HL-60/S4 treated with phorbol 12-myristate 13-acetate at 8.2 ng/mL for 4 days and 3 days (cell line): Measurements from ENCODE around the gene RPS19BP1.
"Not testable (repeated sequence)": the region's sequence is repeated elsewhere in the genome, so short reads cannot be mapped to it uniquely, and the experiment has no call there.

Source experiments
- in situ Hi-C: fragments of 300-500 bp; cut with MboI; formaldehyde crosslinking; loops from 2 replicates; pipeline ENCODE4 v1.15.0; 2022; ENCODE audit warnings: low sequenced_read_pairs

Gene RPS19BP1

DNA sequence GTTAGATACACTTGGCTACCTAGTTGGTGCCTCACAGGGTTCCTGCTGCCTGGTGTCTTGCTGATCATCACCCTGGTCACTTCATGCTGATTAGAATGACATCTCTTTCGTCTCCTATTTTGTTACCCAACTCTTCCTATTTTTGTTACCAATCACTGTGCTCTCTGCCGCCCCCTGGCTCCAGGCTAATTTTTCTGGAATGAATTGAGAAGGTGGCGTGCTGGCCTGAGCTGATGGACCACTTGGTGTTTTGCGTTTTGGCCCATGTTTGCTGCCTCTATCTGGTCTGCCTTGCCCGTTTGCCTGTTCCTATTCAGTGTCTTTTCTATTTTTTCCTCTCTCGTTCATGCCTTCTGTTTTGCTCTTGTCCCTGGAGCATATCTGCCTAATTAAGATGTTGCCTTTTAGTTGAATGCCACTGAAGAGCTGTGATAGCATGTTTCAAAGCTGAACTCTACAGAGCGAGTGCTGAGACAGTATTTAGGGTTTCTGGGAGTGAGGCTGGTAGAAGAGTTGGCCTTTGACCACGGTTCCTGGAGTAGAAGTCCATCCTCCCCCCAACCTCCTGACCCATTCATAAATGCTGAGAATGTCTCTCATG is 18.1 kb downstream of the RPS19BP1 start:
- in situ Hi-C loops = no loop called here

DNA sequence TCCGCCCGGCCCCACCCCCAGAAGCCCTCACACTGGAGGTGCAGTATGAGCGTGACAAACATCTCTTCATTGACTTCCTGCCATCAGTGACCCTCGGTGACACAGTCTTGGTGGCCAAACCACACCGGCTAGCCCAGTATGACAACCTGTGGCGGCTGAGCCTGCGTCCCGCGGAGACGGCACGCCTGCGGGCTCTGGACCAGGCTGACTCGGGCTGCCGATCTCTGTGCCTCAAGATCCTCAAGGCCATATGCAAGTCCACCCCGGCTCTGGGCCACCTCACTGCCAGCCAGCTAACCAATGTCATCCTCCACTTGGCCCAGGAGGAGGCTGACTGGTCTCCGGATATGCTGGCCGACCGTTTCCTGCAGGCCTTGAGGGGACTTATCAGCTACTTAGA is 18.8 kb downstream of the RPS19BP1 start:
- in situ Hi-C loops = no loop called here

DNA sequence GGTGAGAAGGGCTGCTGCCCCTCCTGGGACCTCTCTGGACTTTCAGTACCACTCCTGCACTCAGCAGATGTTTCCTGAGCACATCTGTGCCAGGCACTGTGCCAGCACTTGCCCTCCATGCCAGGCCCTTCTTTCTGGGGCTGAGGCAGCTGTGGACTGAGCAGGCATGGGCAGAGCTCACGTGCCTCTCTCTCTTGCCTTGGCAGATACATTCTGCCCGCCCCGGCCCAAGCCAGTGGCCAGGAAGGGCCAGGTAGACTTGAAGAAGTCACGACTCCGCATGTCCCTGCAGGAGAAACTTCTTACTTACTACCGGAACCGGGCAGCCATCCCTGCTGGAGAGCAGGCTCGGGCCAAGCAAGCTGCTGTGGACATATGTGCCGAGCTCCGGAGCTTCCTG is 20.5 kb downstream of the RPS19BP1 start:
- in situ Hi-C loops = no loop called here

DNA sequence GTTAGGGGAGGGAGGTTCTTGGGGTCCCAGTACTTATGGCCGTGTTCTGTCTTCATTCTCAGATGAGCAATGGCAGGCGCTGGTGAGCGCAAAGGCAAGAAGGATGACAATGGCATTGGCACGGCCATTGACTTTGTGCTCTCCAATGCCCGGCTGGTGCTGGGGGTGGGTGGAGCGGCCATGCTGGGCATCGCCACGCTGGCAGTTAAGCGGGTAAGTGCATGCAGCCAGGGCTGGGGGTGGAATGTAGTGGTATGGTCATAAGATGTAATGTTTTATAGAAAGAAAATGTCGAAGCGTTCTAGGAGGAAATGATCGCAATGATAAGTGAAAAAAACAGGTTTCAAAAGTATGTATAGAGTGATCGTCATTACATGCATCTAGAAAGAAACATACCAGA is 21.3 kb downstream of the RPS19BP1 start:
- in situ Hi-C loops = no loop called here

DNA sequence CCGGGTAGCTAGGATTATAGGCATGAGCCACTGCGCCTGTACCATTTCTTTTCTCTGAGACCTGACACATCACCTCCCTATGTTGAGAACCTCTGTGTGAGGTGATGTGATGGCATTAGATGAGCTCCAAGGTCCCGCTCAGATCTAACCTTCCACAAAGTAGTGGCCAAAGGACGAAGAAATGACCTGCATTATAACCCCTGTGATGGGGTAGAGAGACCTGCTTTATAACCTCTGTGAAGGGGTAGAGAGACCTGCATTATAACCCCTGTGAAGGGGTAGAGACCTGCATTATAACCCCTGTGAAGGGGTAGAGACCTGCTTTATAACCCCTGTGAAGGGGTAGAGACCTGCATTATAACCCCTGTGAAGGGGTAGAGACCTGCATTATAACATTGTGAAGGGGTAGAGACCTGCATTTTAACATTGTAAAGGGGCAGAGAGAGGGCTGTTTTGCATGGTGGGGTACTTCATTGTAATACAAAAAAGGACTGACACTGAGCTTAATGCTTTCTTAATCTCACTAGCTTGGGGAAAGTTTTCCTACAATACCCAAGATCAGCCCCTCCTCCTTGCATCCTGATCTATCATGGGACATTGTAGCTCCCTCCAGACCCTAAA is 21.9 kb downstream of the RPS19BP1 start:
- in situ Hi-C loops = no loop called here

DNA sequence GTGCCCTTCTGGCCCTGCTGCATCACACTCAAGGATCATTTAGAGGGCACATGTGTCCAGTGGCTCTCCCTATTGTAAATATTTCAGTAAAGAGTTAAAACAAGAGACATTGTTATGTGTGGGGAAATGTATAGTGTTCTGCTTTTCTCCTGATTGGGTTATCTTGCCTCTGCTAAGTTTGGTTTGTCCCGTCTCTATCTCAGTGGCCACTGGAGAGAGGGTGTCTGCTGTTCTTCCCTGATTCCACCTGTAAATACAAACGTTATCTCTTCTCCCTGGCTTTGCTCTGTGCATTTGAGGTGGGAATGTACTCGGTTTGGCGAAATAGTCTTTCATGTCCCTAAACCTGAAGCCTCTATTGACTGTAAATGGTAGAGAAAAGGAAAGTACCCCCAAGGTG is 24.2 kb downstream of the RPS19BP1 start:
- in situ Hi-C loops = no loop called here

DNA sequence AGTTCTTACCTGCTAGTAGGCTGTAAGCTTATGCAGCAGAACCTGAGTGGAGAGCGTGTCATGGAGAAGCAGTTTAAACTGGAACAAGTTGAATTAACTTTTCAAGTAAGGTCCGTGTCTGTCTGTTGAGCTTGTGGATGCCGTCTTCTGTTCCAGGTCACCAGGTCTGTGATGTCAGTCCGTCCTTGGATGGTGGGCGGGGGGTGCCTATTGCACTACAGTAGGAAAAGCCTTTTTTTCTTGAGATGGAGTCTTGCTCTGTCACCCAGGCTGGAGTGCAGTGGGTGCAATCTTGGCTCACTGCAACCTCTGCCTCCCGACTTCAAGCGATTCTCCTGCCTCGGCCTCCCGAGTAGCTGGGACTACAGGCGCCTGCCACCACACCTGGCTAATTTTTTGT is 25.5 kb downstream of the RPS19BP1 start:
- in situ Hi-C loops = not testable (repeated sequence)

DNA sequence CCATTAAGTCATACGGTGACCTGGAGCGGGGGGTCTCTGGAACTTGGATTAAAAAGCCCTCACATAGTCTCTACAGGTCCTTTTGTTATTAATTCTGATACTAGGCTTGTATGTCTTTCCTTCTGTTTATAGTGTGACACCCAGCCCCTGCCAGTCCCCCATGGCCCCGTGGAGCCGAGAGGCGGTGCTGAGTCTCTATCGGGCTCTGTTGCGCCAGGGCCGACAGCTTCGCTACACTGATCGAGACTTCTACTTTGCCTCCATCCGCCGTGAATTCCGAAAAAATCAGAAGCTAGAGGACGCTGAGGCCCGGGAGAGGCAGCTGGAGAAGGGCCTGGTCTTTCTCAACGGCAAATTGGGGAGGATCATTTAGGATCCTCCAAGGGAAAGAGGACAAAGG is 28.5 kb downstream of the RPS19BP1 start:
- in situ Hi-C loops = no loop called here

DNA sequence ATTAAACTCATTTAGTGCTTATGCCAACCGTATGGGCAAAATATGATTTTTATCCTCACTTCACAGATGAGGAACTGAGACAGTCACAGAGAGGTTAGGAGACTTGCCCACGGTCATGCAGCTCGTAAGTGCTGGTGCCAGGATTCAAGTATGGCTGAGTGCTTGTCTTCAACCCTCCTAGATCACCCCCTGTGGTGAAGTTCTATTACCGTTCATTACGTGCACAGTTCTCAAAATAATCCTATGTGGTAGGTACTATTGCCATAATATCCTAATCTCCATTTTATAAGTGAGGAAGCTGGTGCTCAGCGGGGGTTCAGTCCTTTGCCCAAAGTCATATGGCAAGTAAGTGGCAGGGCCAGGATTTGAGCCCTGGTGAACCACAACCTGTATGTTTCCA is 28.9 kb downstream of the RPS19BP1 start:
- in situ Hi-C loops = no loop called here

DNA sequence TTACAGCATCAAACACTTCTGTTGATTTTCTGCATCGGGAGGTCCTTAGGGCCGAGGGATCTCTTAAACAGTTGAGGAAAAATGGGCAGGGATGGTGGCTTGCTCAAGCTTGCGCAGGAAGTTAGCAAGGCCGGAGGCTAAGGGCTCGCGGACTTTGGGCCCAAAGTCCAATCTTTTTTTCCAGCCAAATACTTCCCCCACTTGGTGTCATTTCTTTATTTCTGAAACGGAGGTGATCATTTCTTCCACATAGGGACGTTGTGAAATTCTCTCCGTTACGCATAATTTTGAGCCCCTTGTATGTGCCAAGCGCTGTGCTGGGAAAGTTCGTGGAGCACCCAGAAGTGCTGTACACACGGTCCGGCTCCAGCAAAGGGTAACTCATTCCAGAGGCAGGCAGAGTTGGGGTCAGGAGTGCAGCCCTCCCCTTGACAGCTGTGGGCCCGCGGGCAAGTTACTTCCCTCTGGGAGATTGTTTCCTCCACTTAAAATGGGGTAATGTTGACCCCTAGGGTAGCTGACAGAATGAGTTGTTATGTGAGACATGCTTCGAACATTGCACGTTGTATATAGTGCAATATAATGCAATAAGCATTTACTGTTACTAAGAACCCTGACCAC is 29.6 kb downstream of the RPS19BP1 start:
- in situ Hi-C loops = no loop called here

DNA sequence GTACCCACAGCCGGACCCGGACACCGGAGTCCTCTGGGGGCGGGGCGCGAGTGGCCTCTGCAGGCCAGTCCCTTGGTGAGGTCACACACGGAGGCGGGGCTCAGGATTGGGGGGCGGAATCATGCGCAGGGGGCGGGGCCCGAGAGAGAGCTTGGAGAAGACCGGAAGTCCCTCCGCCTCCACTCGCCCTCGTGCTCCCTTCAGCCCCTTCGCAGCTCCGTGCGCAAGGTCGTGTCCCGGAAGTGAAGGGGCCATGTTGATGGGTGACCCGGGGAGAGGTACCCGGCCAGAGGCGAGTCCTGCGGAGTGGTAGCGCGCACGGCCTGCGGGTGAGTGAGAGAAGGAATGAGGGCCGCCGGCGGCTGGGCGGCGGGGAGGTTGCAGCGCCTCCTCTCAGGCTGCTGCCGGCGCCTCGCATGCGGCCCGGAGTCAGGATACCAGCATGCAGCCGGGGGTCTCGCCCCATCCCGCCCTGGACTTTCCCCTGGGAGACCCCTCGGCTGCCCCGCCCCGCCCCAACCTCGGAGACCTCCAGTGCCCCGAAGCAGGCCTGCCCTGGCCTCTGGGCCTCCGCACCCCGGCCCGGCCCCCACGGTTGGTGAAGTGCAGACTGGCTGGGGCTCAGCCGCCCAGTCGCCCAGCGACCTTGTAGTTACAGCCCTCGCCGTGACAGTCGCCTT is 30.3 kb downstream of the RPS19BP1 start, which contains the start of gene MIEF1:
Gene MIEF1 (plus strand): TSS at position 182 of the 680 bp plus-strand sequence. CDS start 9,005 bp downstream, outside the sequence.
- in situ Hi-C loops = no loop called here

DNA sequence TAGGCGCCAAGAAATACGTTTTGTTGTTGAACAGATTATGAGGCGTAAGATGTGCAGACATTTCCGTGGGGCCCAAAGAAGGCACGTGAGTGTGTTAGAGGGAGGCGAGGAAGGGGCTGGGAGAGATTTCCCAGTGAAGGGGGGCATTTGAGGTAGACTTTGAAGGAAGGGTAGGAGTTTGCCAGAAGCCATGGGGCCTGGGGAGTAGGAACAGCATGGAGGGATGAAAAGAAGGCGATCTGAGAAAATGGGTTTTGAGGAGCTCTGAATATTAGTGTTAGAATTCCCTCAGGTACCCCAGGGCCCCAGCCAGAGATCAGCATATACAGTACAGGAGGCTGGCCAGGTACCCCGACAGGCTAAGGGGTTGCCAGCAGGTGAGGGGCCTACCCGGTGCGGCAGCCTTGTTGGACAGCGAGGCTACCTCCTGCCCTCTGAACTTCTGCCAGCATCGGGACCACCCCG is 30.9 kb downstream of the RPS19BP1 start:
- in situ Hi-C loops = no loop called here

DNA sequence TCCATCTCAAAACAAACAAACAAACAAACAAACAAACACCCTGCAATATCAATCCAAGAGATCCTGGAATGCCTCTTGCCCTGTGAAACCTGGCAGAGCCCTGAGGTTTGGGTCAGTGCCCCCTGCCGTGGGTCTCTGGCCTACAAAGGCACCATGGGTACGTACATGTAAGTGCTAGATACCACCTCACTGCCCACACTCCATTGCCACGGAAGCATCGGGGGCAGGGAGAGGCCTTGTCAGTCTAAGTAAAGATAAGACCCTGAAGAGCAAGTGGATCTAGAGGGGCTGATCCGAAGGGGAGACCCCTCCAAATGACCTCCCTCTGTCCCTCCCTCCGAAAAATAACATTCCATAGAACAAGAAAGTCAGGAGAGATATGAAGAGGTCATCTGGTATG is 32.4 kb downstream of the RPS19BP1 start:
- in situ Hi-C loops = no loop called here

DNA sequence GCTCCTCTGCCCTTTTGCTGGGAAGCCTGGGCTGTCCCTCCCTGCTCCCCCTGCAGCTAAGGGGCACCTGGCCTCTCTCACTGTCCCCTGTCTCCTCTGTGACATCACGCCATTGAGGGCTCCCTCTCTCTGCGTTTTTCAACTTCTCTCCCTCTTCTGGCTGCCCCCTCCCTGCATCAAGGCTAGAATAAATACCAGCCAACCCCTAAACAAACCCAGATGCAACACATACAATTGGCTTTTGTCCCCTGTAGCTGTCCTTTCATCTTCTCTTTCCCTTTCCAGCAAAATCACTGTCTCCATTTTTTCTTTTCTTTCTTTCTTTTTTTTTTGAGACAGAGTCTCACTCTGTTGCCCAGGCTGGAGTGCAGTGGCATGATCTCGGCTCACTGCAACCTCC is 33.7 kb downstream of the RPS19BP1 start:
- in situ Hi-C loops = no loop called here

DNA sequence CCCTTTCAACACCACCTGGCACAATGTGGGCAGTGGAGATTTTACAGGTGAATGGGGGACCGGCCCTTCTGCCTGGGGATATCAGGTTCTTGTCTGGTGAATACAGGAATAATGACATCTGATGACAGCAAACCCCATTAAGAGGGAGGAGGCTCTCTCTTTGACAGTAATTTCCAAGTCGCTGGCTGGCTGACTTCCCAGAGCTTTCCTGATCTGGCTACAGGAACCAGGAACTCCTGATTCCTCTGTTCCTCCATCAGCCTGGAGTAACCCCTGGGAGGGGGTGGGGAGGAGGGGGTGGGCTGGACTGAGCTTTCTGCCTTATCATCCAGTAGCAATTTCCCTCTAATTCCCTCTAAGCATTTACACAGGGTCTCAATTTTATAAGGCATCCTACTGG is 34.2 kb downstream of the RPS19BP1 start:
- in situ Hi-C loops = no loop called here

DNA sequence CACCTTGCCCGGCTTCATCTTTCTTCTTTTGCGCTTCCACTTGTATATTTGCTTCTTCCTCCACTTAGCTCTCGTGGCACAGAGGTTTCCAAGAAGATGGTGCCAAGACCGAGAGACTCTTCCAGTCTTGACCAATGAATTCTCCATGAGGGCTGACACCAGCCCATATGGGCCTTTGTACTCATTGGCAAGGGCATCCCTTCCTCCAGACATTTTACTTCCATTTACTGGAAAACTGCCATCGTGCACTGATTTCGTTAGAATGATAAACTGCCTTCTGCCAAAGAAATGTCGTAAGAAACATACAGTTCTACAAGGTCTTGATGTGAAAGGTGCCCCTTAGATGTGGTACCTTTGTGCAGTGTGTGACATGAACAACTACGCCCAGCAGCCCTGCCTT is 35.1 kb downstream of the RPS19BP1 start:
- in situ Hi-C loops = no loop called here

DNA sequence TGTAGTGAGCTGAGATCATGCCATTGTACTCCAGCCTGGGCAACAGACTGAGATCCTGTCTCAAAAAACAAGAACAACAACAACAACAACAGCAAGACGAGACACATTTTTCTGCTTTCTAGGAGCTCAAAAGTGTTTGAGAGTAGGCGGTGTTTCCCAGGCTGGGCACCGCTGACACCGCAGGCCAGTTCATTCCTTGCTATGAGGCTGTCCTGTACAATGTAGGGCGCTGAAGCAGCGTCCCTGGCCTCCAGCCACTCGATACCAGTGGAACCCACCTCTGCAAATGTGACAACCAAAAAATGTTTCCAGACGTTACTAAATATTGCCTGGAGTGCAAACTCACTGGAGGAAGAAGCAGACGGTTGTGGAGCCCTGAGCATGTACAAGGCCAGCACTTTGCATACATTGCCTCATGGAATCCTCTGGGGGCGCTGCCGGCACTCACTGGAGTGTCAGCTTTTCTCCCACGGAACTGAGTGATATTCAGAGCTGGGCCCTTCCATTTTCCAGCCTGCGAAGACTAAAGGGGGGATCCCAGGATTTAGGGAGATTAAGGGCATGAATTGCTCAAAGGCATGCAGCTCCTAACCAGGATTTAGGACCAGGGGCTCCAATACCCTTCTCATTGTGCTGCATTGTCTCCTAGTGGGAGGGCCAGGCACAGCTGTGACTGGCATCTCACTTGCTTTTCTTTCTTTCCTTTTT is 36.3 kb downstream of the RPS19BP1 start:
- in situ Hi-C loops = no loop called here

DNA sequence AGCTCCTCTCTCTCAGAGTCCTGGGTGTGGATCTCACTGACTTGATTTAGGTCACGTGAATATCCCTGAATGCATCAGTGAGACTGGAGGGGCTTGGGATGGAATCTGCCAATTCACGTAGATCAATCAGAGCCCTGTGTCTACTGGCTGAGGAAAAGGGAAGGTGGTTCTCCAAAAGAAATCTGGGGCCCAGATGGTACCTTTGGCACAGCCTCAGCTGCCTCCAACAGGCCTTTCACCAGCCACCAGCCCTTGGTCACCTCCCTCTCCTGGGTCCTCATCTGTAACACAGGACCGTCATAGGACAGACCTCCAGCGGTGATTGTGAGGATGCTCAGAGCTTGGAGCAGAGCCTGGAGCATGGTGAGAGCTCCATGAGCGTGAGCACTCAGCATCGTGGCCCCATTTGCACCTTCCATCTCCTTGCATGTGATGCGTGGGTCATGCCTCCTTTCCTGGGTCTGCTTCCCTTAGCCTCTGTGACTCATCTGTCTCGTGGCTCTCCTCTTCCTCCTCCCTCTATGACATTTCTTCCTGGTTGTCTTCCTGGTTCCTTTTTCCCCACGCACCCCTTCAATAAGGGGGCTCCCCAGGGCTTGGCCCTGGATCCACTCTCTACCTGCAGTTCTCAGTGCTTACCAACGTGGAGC is 38.0 kb downstream of the RPS19BP1 start:
- in situ Hi-C loops = no loop called here

DNA sequence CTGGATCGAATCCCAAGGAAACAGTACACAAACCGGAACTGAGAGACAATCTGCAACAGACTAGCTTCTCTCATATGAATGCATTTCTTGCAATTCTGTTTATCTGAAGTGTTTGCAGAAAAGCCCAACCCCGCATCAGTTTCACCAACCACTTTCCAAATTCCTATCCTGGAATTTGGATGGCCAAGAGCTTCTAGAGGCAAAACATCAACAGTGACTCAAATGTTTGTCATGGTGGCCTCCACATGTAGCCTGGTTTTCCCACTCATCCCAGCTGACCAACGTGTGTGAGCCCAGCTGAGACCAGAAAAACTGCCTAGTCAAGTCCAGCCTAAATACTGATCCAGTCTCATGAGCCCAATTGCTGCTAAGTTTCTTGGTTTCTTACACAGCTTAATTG is 38.8 kb downstream of the RPS19BP1 start:
- in situ Hi-C loops = no loop called here

DNA sequence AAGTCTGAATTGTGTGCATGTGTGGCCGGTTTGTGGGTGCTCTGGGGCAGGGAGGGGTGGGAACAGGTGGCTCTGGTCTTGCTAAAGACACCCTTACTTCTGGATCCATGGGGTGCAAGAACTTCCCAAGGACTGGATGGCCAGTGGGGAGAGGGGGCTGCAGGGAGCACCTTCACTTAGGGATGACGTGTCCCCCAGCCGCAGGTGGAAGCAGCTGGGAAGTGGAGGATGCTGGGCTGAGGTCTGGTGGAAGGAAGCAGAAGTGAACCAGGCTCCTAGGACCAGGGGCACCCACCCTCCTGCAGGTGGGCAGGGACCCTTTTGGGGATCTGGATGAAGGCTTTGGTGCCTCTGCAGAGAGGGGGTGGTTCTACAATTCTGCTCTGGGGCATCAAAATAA is 40.4 kb downstream of the RPS19BP1 start:
- in situ Hi-C loops = no loop called here

DNA sequence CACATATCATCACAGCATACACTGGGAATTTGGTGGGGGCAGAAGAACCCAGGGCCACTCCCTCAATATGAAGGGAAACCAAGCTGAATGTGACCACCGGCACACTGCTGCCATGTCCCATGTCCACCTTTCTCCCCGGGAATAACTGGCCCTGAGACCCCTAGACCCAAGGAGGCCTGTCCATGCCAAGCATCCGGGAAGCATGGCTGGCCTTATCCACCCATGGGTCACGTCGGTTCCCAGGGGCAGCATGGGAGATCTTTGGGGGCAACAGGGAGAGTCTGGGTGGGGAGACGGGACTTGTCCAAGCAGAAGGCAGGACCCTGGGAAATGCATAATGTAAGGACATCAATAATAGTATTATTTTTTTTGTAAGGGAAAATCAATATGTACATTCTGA is 40.9 kb downstream of the RPS19BP1 start:
- in situ Hi-C loops = no loop called here
